Pancreas (tissue), 10 donors: ENCODE measurements around the gene ORAI3. TPM values are rescaled to one million over a fixed set of nuclear protein-coding genes. Genes with fewer than 3 reads are reported as not detected.
A peak's percentile ranks its signal among the peaks of the same experiment; 100 is the strongest.

Experiments
- ATAC-seq, 4 donors: fragments of 200-7000 bp; cut with Tn5 transposase; one replicate each; pipeline versions ENCODE4 v1.8.0 to v1.9.1; 2020; ENCODE audit warnings: mild to moderate bottlenecking in 4 of 4, moderate library complexity in 4 of 4
- DNase-seq, 6 donors: peaks; one replicate each; pipeline ENCODE4 v3.0.0-alpha.2; 2020
- FAIRE-seq: peaks from 2 replicates; lab custom pipeline; 2012; peaks lifted over from hg19 to GRCh38; lab: Jason Lieb, UNC
- H3K27ac ChIP-seq, 4 donors: fragments of 200-600 bp; sonication (generic); 1 replicate in 3 of 4; 2 replicates in 1 of 4; pipeline versions ENCODE4 v1.5.0 to v1.8.0; 2020
- H3K27me3 ChIP-seq, 4 donors: fragments of 200-600 bp; one replicate each; pipeline ENCODE4 v1.8.0; 2021
- H3K36me3 ChIP-seq, 3 donors: fragments of 200-600 bp; sonication (generic) in 1 of 3; one replicate each; pipeline versions ENCODE4 v1.5.0 to v1.8.0; 2020 to 2021
- H3K4me1 ChIP-seq, 3 donors: fragments of 200-600 bp; one replicate each; pipeline ENCODE4 v1.8.0; 2021
- H3K4me3 ChIP-seq, 4 donors: fragments of 200-600 bp; sonication (generic) in 2 of 4; one replicate each; pipeline versions ENCODE4 v1.5.0 to v1.8.0; 2020 to 2021
- H3K9me3 ChIP-seq, 4 donors: fragments of 200-600 bp; one replicate each; pipeline ENCODE4 v1.8.0; 2021
- WGBS, 2 donors: extraction: QIAGEN DNeasy Blood & Tissue Kit; methylation state at CpG; one replicate each; pipeline ENCODE4 v1.1.7; 2013; 5-methylcytosine and 5-hydroxymethylcytosine counted together
- intact Hi-C, 3 donors: fragments of 100-400 bp; cut with DNase I; formaldehyde crosslinking; loops; one replicate each; pipeline versions ENCODE4 v1.11.1 to v1.14.2; 2022
- polyA plus RNA-seq, 2 donors: library from polyadenylated mRNA; stranded (reverse); fragments of 200-250 nt; gene quantifications; one replicate each; pipeline ENCODE4 v1.2.3, GENCODE V29; 2013
- total RNA-seq, 6 donors: library from RNA; stranded (reverse); fragmentation: NEBNext Ultra II Directional in 4 of 6; extraction: Animal tissue kit (Norgen Biotek cat#: 25700) in 4 of 6; gene quantifications; one replicate each; pipeline versions ENCODE4 v1.2.1 to v1.2.4, GENCODE V29; 2021 to 2023
- TF ChIP-seq, protein P1 (sequence below), 4 donors: fragments of 200-600 bp; sonication (generic) in 3 of 4; IDR thresholded peaks; one replicate each; pipeline versions ENCODE4 v1.5.0 to v1.8.0; 2021; ENCODE audit warnings: antibody characterized with exemption in 4 of 4
- donor health status: healthy with polysubstance abuse.
- donor health status: DM: no; HTN: no; CAD: no; lungs with moderate emphysema.
- donor health status: DM: no; HTN: no; CAD: no.
- donor health status: control.
- donor health status: control.
- donor health status: Bipolar disorder and iron deficiency.
- donor health status: DM: yes; HTN: yes; CAD: no.
- donor health status: DM: no; HTN: no; CAD: no.
- donor health status: DM: no; HTN: no; CAD: no.
- donor health status: DM: yes; HTN: yes; CAD: no.

Gene ORAI3
- total and polyA plus RNA-seq, 8 donors = 8.6 to 12.5 (median 10.4) TPM

GRCh38 chr16:30941600-30942425 lies 7.1 kb upstream of the ORAI3 start:
- Histone ChIP-seq H3K27me3 (no peaks in the 10 kb centered on the region), H3K36me3 (no peaks in the 10 kb centered on the region), H3K27ac (peak overlapping the region in 1 of 4 donors; percentile 13), H3K9me3 (no peaks in the 10 kb centered on the region), H3K4me3 (no peak overlapping the region), H3K4me1 (peaks cover 0 to 8% (median 4%) of the 10 kb centered on the region in 3 donors)
- ATAC-seq = peak; percentile 94 to 98 (median 95)
- no peak for FAIRE-seq
- DNase-seq = peak; percentile 71 to 92 (median 85)
- intact Hi-C loops = no loop called here
- 15 to 19% methylated on average over 13 to 15 of the region's 15 CpGs for WGBS, 2 donors
- TF ChIP-seq, protein P1, sequence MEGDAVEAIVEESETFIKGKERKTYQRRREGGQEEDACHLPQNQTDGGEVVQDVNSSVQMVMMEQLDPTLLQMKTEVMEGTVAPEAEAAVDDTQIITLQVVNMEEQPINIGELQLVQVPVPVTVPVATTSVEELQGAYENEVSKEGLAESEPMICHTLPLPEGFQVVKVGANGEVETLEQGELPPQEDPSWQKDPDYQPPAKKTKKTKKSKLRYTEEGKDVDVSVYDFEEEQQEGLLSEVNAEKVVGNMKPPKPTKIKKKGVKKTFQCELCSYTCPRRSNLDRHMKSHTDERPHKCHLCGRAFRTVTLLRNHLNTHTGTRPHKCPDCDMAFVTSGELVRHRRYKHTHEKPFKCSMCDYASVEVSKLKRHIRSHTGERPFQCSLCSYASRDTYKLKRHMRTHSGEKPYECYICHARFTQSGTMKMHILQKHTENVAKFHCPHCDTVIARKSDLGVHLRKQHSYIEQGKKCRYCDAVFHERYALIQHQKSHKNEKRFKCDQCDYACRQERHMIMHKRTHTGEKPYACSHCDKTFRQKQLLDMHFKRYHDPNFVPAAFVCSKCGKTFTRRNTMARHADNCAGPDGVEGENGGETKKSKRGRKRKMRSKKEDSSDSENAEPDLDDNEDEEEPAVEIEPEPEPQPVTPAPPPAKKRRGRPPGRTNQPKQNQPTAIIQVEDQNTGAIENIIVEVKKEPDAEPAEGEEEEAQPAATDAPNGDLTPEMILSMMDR (IDR thresholded peaks at IDR 0.05) = peak; percentile 83 to 92 (median 84)

- H3K4me3 ChIP-seq = no peak overlapping the region
- no peaks in the 10 kb centered on the region for H3K27me3 ChIP-seq
- no peaks in the 10 kb centered on the region for H3K36me3 ChIP-seq
- intact Hi-C loops = no loop called here
- no peak overlapping the region for H3K27ac ChIP-seq
- no peaks in the 10 kb centered on the region for H3K9me3 ChIP-seq
- DNase-seq (no peak), FAIRE-seq (no peak), ATAC-seq (no peak)
- peaks cover 0 to 8% (median 4%) of the 10 kb centered on the region in 3 donors for H3K4me1 ChIP-seq
- TF ChIP-seq, protein P1 (IDR thresholded peaks at IDR 0.05) = no peak
- WGBS, 2 donors = 39 to 47% methylated on average over 4 of the region's 4 CpGs
Observed at GRCh38 chr16:30942426-30942806, 6.5 kb upstream of the ORAI3 start.

DNA sequence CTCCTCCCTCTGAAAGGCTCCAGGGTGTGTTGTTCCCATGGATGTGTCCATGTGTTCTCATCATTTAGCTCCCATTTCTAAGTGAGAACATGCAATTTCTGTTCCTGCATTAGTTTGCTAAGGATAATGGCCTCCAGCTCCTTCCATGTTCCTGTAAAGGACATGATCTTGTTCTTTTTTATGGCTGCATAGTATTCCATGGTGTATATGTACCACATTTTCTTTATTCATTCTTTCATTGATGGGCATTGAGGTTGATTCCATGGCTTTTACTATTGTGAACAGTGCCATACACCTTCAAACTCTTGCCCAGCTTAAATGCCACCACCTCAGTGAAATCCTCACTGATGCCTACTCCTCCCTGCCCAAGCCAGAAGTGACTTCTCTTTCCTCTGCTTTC lies 4.5 kb upstream of the ORAI3 start:
- no peaks in the 10 kb centered on the region for H3K36me3 ChIP-seq
- no peaks in the 10 kb centered on the region for H3K27me3 ChIP-seq
- TF ChIP-seq, protein P1 (IDR thresholded peaks at IDR 0.05) = no peak
- peaks cover 0 to 8% (median 4%) of the 10 kb centered on the region in 3 donors for H3K4me1 ChIP-seq
- H3K9me3 ChIP-seq = no peaks in the 10 kb centered on the region
- intact Hi-C loops = no loop called here
- no peak for ATAC-seq
- no peak overlapping the region for H3K4me3 ChIP-seq
- no peak for FAIRE-seq
- no peak for DNase-seq
- no peak overlapping the region for H3K27ac ChIP-seq

DNA sequence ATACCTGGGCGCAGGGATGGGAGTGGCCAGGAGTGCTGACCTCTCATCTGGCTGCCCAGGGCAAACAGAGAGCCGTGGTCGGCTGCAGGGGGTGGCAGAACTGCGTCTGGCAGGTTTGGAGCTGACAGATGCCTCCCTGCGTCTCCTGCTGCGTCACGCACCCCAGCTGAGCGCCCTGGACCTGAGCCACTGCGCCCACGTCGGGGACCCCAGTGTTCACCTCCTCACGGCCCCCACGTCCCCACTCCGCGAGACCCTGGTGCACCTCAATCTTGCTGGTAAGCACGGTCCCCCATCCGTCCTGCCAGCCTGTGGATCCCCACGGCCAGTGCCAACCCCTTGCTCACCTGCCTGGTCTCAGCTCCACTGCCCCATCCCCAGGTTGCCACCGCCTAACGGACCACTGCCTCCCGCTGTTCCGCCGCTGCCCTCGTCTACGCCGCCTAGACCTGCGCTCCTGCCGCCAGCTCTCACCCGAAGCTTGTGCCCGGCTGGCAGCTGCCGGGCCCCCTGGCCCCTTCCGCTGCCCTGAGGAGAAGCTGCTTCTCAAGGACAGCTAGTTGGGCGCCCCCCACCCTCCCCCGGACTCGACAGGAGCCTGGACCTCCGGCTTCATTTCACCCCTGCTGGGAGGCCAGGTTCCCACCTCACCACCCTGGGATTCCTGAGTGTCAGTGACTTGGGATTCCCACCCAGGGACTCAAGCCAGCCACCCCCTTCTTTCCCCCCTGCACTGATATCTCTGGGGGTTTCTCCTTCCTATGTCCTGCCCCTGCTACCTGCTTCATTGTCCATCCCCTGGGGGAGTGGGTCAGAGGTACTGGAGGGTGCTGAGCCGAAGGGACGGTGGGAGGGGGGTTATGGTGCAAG lies 2.0 kb upstream of the ORAI3 start:
- H3K4me3 ChIP-seq = no peak overlapping the region
- intact Hi-C loops = no loop called here
- 87 to 89% methylated on average over 35 to 38 of the region's 38 CpGs for WGBS, 2 donors
- DNase-seq = peak in 4 of 6 donors; percentile 30 to 82 (median 60)
- no peaks in the 10 kb centered on the region for H3K9me3 ChIP-seq
- FAIRE-seq = no peak
- TF ChIP-seq, protein P1 (IDR thresholded peaks at IDR 0.05) = no peak
- H3K27ac ChIP-seq = no peak overlapping the region
- no peaks in the 10 kb centered on the region for H3K27me3 ChIP-seq
- no peak for ATAC-seq
- peaks cover 0 to 12% (median 4%) of the 10 kb centered on the region in 3 donors for H3K4me1 ChIP-seq
- H3K36me3 ChIP-seq = no peaks in the 10 kb centered on the region
